HepG2 (cell line): Measurements from ENCODE around the gene CASP1. TPM values are rescaled to one million over a fixed set of nuclear protein-coding genes. Genes with fewer than 3 reads are reported as not detected.

Experiments
- ATAC-seq: fragments of 200-7000 bp; cut with Tn5 transposase; 3 replicates; pipeline ENCODE4 v1.9.1; 2020; ENCODE audit warnings: mild to moderate bottlenecking, moderate library complexity
- BruUV-seq: library from RNA; stranded (reverse); fragments of 400-500 nt; replicated peaks from 2 replicates; lab custom pipeline; 2021; lab: Mats Ljungman, UMichigan
- CTCF ChIA-PET: fragments of 300-600 bp; formaldehyde crosslinking; extraction: SDS; loops from one replicate; lab custom pipeline; 2021; ENCODE audit warnings: low total read pairs, inconsistent platforms, low intra/inter-chr PET ratio; lab: Yijun Ruan, JAX
- POLR2A ChIA-PET: fragments of 350-600 bp; sonication (Branson Sonifier 250); formaldehyde crosslinking; loops from one replicate; lab custom pipeline; 2020; ENCODE audit warnings: antibody characterized with exemption, inconsistent platforms; lab: Yijun Ruan, JAX
- DNase-seq: peaks from one replicate; pipeline ENCODE4 v3.0.0-alpha.2; 2015; ENCODE audit warnings: low spot score
- FAIRE-seq: peaks from 3 replicates; lab custom pipeline; 2011; peaks lifted over from hg19 to GRCh38; lab: Jason Lieb, UNC
- H2AFZ ChIP-seq: one replicate; pipeline ENCODE4 v1.6.1; 2011; ENCODE audit warnings: low read length, inconsistent platforms
- H3K27ac ChIP-seq: fragments of 300-600 bp; 3 replicates; pipeline ENCODE4 v1.8.0; 2011; ENCODE audit warnings: mixed run types, mild to moderate bottlenecking, mixed read lengths, low read length, inconsistent platforms; ENCODE audit not compliant: insufficient read depth; ENCODE audit errors: extremely low read length
- H3K27me3 ChIP-seq, 2 experiments: fragments of 200-600 bp in 1 of 2; 2 replicates in 1 of 2; 3 replicates in 1 of 2; pipeline versions ENCODE4 v1.6.0 to v1.8.0; 2011; ENCODE audit warnings: low read length in 2 of 2, mild to moderate bottlenecking in 2 of 2, moderate library complexity in 2 of 2, inconsistent platforms in 1 of 2; ENCODE audit not compliant: insufficient read depth in 2 of 2, control insufficient read depth in 1 of 2
- H3K36me3 ChIP-seq, 2 experiments: fragments of 200-600 bp in 1 of 2; replicated peaks in 1 of 2; 2 replicates in 1 of 2; 3 replicates in 1 of 2; pipeline versions ENCODE4 v1.5.1 to v1.8.0; 2011; ENCODE audit warnings: low read length in 2 of 2, inconsistent platforms in 1 of 2; ENCODE audit not compliant: insufficient read depth in 2 of 2, control insufficient read depth in 1 of 2
- H3K4me1 ChIP-seq: 2 replicates; pipeline ENCODE4 v1.5.1; 2012; ENCODE audit warnings: low read length, inconsistent platforms; ENCODE audit not compliant: insufficient read depth
- H3K4me2 ChIP-seq: 2 replicates; pipeline ENCODE4 v1.6.0; 2011; ENCODE audit warnings: low read depth, low read length, inconsistent platforms
- H3K4me3 ChIP-seq, 3 experiments: fragments of 200-600 bp in 1 of 3; sonication (generic), shearing (Covaris generic) in 1 of 3; replicated peaks in 1 of 3; 2 replicates each; pipeline ENCODE4 v1.5.1; 2011 to 2016; ENCODE audit warnings: low read length in 3 of 3, inconsistent platforms in 2 of 3, low read depth in 2 of 3, mild to moderate bottlenecking in 2 of 3, control low read depth in 1 of 3, mixed read lengths in 1 of 3; ENCODE audit not compliant: insufficient read depth in 1 of 3
- H3K79me2 ChIP-seq: one replicate; pipeline ENCODE4 v1.6.1; 2011; ENCODE audit warnings: low read length, inconsistent platforms; ENCODE audit not compliant: insufficient read depth
- H3K9ac ChIP-seq: 2 replicates; pipeline ENCODE4 v1.6.0; 2011; ENCODE audit warnings: mild to moderate bottlenecking, low read depth, low read length, inconsistent platforms; ENCODE audit not compliant: insufficient read depth
- H3K9me3 ChIP-seq: 2 replicates; pipeline ENCODE4 v1.5.1; 2012; ENCODE audit warnings: mild to moderate bottlenecking, low read length
- H4K20me1 ChIP-seq: 2 replicates; pipeline ENCODE4 v1.6.0; 2011; ENCODE audit warnings: inconsistent platforms, mild to moderate bottlenecking, low read length, moderate library complexity; ENCODE audit not compliant: insufficient read depth
- BCL6 ChIP-seq: IDR thresholded peaks from 2 replicates; pipeline ENCODE4 v1.6.1; 2016; ENCODE audit warnings: missing genetic modification reagents, missing compliant biosample characterization
- EED ChIP-seq: sonication (generic); formaldehyde crosslinking; IDR thresholded peaks from 2 replicates; pipeline ENCODE4 v1.5.0; 2020; ENCODE audit warnings: mild to moderate bottlenecking, missing genetic modification reagents
- ELF4 ChIP-seq: sonication (generic); formaldehyde crosslinking; IDR thresholded peaks from 2 replicates; pipeline ENCODE4 v1.5.0; 2020; ENCODE audit warnings: missing genetic modification reagents, mild to moderate bottlenecking, moderate library complexity, borderline replicate concordance
- WGBS: methylation state at CpG from one replicate; pipeline ENCODE4 v1.1.6; 2017; ENCODE audit warnings: low lambda C conversion rate; 5-methylcytosine and 5-hydroxymethylcytosine counted together
- in situ Hi-C: cut with HindIII; loops from 2 replicates; pipeline ENCODE4 v1.10.0; 2017; ENCODE audit warnings: low pct_unique_long_range_greater_than_20kb; ENCODE audit not compliant: extremely low pct_ligation_motif_present
- intact Hi-C: fragments of 100-400 bp; cut with micrococcal nuclease; formaldehyde crosslinking; loops from one replicate; pipeline ENCODE4 v1.10.0; 2022; ENCODE audit not compliant: unreplicated experiment
- polyA plus RNA-seq, 8 experiments: library from polyadenylated mRNA; depleted of rRNA in 3 of 8; stranded (reverse) in 7 of 8; unstranded in 1 of 8; fragments of >200 nt; fragmentation: Illumina TruSeq in 4 of 8; extraction: Trizol in 4 of 8; gene quantifications; 2 replicates each; pipeline versions ENCODE4 v1.2.1 to v1.2.3, GENCODE V29; 2011 to 2016; ENCODE audit warnings: low read depth in 4 of 8, missing spikeins in 1 of 8, mixed read lengths in 1 of 8; ENCODE audit not compliant: insufficient read depth in 1 of 8
- total RNA-seq, 5 experiments: library from RNA; depleted of rRNA; stranded (reverse); fragments of >200 nt; fragmentation: Illumina TruSeq; extraction: Trizol; gene quantifications; 2 replicates each; pipeline ENCODE4 v1.2.3, GENCODE V29; 2016; ENCODE audit warnings: low read depth in 1 of 5
- TF ChIP-seq, protein P1 (sequence below): sonication (generic); formaldehyde crosslinking; IDR thresholded peaks from 2 replicates; pipeline ENCODE4 v1.5.0; 2020; ENCODE audit warnings: mild to moderate bottlenecking, missing genetic modification reagents
- TF ChIP-seq, protein P2 (sequence below): fragments of 450-650 bp; IDR thresholded peaks from 2 replicates; pipeline ENCODE4 v1.6.1; 2016

CASP1 gene
- total and polyA plus RNA-seq, 2 of the 13 experiments (the other 11 are each of a cell fraction or from before 2014, with no cell fraction given), result 0.34 to 5.2 TPM

DNA sequence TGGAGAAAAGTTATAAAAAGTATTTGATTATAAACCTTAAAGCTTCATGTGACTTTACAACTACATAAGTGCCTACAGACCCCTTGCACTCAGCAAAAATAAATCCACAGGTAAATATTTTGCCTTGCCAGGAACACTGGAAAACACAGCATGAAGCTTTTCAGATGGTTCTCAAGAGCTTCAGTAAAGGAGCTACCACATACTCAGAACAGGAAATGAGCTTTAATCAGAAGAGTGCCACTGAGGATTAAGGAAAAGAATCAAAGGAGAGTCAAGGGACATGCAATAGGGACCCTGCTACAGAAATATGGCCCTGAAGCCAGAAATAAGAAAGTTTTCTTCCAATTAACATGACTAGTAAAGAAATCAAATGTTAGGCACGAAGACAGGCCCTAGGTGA, 1.2 kb downstream of the CASP1 start (continued):
- TF ChIP-seq, protein P1, sequence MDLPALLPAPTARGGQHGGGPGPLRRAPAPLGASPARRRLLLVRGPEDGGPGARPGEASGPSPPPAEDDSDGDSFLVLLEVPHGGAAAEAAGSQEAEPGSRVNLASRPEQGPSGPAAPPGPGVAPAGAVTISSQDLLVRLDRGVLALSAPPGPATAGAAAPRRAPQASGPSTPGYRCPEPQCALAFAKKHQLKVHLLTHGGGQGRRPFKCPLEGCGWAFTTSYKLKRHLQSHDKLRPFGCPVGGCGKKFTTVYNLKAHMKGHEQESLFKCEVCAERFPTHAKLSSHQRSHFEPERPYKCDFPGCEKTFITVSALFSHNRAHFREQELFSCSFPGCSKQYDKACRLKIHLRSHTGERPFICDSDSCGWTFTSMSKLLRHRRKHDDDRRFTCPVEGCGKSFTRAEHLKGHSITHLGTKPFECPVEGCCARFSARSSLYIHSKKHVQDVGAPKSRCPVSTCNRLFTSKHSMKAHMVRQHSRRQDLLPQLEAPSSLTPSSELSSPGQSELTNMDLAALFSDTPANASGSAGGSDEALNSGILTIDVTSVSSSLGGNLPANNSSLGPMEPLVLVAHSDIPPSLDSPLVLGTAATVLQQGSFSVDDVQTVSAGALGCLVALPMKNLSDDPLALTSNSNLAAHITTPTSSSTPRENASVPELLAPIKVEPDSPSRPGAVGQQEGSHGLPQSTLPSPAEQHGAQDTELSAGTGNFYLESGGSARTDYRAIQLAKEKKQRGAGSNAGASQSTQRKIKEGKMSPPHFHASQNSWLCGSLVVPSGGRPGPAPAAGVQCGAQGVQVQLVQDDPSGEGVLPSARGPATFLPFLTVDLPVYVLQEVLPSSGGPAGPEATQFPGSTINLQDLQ (CRISPR knock-in tag), result no peak
- TF ChIP-seq ELF4, result no peak
- TF ChIP-seq, all 625 proteins: peak for 0

DNA sequence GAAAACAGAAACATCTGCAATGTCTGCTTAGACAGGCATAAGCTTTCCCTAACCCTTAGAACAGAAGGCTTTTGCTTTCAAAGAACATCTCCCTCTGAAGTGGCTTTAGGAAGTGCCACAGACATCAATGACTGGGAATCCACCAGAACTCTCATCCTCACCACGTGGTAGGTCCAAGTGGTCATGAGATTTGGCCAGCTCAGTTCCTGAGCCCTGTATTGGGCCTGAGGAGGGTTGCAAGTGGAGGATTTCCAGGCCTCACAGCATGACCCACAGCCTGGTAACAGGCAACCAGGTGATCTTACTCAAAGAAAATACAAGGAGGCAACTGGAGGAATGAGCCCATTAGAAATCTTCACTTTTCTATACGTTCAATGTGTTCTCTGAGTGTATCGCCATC, 1.6 kb downstream of the CASP1 start:
- Histone ChIP-seq H2AFZ (no peak overlapping the region), H3K27ac (no peak overlapping the region), H3K79me2 (no peaks in the 10 kb centered on the region), H3K36me3 (no peaks in the 10 kb centered on the region), H3K9ac (no peak overlapping the region), H3K4me3 (no peak overlapping the region), H3K4me1 (peaks cover 13% of the 10 kb centered on the region), H4K20me1 (no peaks in the 10 kb centered on the region), H3K4me2 (no peak overlapping the region), H3K9me3 (no peaks in the 10 kb centered on the region), H3K27me3 (no peaks in the 10 kb centered on the region)
- no TSS peak for BruUV-seq
- DNase-seq (no peak), FAIRE-seq (no peak), ATAC-seq (no peak)
- in situ Hi-C loops (no loop called here), intact Hi-C loops (no loop called here)
- ChIA-PET CTCF (no interaction called here), POLR2A (no interaction called here)
- TF ChIP-seq BCL6 (0 out of 2 replicates have a peak, but pooled peaks have one; percentile 12), EED (CRISPR knock-in tag) (no peak)
- TF ChIP-seq, protein P2, sequence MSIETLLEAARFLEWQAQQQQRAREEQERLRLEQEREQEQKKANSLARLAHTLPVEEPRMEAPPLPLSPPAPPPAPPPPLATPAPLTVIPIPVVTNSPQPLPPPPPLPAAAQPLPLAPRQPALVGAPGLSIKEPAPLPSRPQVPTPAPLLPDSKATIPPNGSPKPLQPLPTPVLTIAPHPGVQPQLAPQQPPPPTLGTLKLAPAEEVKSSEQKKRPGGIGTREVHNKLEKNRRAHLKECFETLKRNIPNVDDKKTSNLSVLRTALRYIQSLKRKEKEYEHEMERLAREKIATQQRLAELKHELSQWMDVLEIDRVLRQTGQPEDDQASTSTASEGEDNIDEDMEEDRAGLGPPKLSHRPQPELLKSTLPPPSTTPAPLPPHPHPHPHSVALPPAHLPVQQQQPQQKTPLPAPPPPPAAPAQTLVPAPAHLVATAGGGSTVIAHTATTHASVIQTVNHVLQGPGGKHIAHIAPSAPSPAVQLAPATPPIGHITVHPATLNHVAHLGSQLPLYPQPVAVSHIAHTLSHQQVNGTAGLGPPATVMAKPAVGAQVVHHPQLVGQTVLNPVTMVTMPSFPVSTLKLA, result 0 out of 2 replicates have a peak, but pooled peaks have one; percentile 9
- 77% methylated on average over 2 of the region's 3 CpGs for WGBS
